ENCODE results near the gene CDCA8. TPM values are rescaled to one million over a fixed set of nuclear protein-coding genes. Genes with fewer than 3 reads are reported as not detected.

CDCA8 gene
- polyA plus RNA-seq, 1 donor (not counting 4 experiments of a cell fraction or from before 2014, with no cell fraction given): 15.1 TPM

DNA sequence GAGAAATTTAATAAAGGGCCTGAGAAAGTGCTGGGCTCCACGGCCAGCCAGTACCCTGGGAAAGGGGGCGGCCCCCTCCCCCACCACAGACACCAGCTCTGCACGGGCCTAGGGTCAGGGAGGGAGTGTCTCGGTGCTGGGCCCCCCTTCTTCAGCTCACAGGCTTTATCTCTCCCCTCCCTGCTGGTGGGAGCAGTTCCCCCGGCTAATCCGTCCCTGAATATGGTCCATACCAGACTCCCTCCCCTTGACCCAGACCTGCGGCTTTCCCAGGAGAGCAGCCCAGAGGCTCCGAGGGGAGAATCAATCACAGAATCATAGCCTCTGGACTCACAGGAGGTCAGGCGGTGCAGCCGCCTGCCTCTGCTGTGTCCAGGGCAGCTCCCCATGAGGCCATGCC lies 31.7 kb upstream of the CDCA8 start:
- Histone ChIP-seq H3K36me3 (ENCODE audit: control insufficient read depth in 2 of 2, extremely low read depth in 1 of 2, insufficient read depth in 2 of 2, low read length in 2 of 2) (no peaks in the 10 kb centered on the region), H3K9me1 (ENCODE audit: control insufficient read depth, extremely low read depth, insufficient read depth, low read length) (no peaks in the 10 kb centered on the region), H3K9ac (ENCODE audit: control insufficient read depth, extremely low read depth, insufficient read depth, low read length) (no peak overlapping the region), H3K9me3 (ENCODE audit: control insufficient read depth, low read depth, low read length) (no peaks in the 10 kb centered on the region), H3K79me2 (ENCODE audit: control insufficient read depth, insufficient read depth, low read length) (no peaks in the 10 kb centered on the region), H3K27ac (ENCODE audit: control insufficient read depth, insufficient read depth, low read length) (no peak overlapping the region), H2AFZ (ENCODE audit: control insufficient read depth, low read length) (no peak overlapping the region), H3K4me2 (ENCODE audit: control insufficient read depth, extremely low read depth, insufficient read depth, low read depth, low read length) (no peak overlapping the region), H3K4me1 (ENCODE audit: control insufficient read depth, extremely low read depth, insufficient read depth, low read length) (peaks cover 8% of the 10 kb centered on the region), H4K20me1 (ENCODE audit: control insufficient read depth, extremely low read depth, insufficient read depth, low read length) (no peaks in the 10 kb centered on the region), H3K27me3 (ENCODE audit: control insufficient read depth, extremely low read depth, insufficient read depth, low read length) (peaks cover 9% of the 10 kb centered on the region), H3K4me3 (ENCODE audit: control insufficient read depth in 2 of 3, extremely low read depth in 1 of 3, insufficient read depth in 2 of 3, low read depth in 1 of 3, low read length in 3 of 3) (no peak overlapping the region)
- dilution Hi-C loops (cut with MboI; ENCODE audit: extremely low pct_ligation_motif_present, low sequenced_read_pairs): no loop called here
- FAIRE-seq (no peak), DNase-seq (ENCODE audit: low read depth, low spot score) (no peak)
- no peak for TF ChIP-seq EZH2 (IDR thresholded peaks at IDR 0.05; ENCODE audit: low read length)
- TF ChIP-seq, protein P1, sequence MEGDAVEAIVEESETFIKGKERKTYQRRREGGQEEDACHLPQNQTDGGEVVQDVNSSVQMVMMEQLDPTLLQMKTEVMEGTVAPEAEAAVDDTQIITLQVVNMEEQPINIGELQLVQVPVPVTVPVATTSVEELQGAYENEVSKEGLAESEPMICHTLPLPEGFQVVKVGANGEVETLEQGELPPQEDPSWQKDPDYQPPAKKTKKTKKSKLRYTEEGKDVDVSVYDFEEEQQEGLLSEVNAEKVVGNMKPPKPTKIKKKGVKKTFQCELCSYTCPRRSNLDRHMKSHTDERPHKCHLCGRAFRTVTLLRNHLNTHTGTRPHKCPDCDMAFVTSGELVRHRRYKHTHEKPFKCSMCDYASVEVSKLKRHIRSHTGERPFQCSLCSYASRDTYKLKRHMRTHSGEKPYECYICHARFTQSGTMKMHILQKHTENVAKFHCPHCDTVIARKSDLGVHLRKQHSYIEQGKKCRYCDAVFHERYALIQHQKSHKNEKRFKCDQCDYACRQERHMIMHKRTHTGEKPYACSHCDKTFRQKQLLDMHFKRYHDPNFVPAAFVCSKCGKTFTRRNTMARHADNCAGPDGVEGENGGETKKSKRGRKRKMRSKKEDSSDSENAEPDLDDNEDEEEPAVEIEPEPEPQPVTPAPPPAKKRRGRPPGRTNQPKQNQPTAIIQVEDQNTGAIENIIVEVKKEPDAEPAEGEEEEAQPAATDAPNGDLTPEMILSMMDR (optimal IDR thresholded peaks at IDR 0.05 in 1 of 3, IDR thresholded peaks at IDR 0.05 in 1 of 3, conservative IDR thresholded peaks at IDR 0.05 in 1 of 3; ENCODE audit: extremely low read depth in 1 of 3, insufficient read depth in 2 of 3, low read length in 3 of 3): no peak

DNA sequence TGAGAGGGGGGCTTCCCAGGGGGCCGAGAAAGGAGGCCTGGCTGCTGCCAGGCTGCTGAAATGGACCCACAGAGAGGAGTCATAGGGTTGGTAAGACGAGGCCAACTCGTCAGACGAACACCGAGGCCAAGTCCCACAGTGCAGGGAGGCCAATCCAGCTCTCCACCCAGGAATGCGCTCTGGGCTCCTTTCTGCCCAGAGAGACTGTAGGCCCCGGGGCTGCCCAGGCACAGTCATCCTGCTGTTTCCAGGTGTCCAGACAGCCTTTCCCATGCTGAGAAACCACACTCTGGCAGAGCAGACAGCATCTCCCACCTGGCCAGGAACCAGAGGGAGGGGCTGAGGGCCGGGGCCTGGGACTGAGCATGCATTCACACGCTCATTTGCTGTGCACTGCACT lies 30.9 kb upstream of the CDCA8 start:
- peak; percentile 68 for FAIRE-seq

More for the DNA sequence above, 30.9 kb upstream of the CDCA8 start:
- no peak for TF ChIP-seq EZH2 (IDR thresholded peaks at IDR 0.05; ENCODE audit: low read length)
- TF ChIP-seq, protein P1 (optimal IDR thresholded peaks at IDR 0.05 in 1 of 3, IDR thresholded peaks at IDR 0.05 in 1 of 3, conservative IDR thresholded peaks at IDR 0.05 in 1 of 3; ENCODE audit: extremely low read depth in 1 of 3, insufficient read depth in 2 of 3, low read length in 3 of 3): no peak
- H3K4me1 ChIP-seq (ENCODE audit: control insufficient read depth, extremely low read depth, insufficient read depth, low read length): peaks cover 8% of the 10 kb centered on the region
- no peaks in the 10 kb centered on the region for H3K9me1 ChIP-seq (ENCODE audit: control insufficient read depth, extremely low read depth, insufficient read depth, low read length)
- H4K20me1 ChIP-seq (ENCODE audit: control insufficient read depth, extremely low read depth, insufficient read depth, low read length): no peaks in the 10 kb centered on the region
- H3K9me3 ChIP-seq (ENCODE audit: control insufficient read depth, low read depth, low read length): no peaks in the 10 kb centered on the region
- H3K27ac ChIP-seq (ENCODE audit: control insufficient read depth, insufficient read depth, low read length): no peak overlapping the region
- H3K9ac ChIP-seq (ENCODE audit: control insufficient read depth, extremely low read depth, insufficient read depth, low read length): no peak overlapping the region
- peaks cover 9% of the 10 kb centered on the region for H3K27me3 ChIP-seq (ENCODE audit: control insufficient read depth, extremely low read depth, insufficient read depth, low read length)
- no peaks in the 10 kb centered on the region for H3K36me3 ChIP-seq (ENCODE audit: control insufficient read depth in 2 of 2, extremely low read depth in 1 of 2, insufficient read depth in 2 of 2, low read length in 2 of 2)
- peak overlapping the region; percentile 23 for H3K4me2 ChIP-seq (ENCODE audit: control insufficient read depth, extremely low read depth, insufficient read depth, low read depth, low read length)
- dilution Hi-C loops (cut with MboI; ENCODE audit: extremely low pct_ligation_motif_present, low sequenced_read_pairs): no loop called here
- H2AFZ ChIP-seq (ENCODE audit: control insufficient read depth, low read length): no peak overlapping the region
- H3K79me2 ChIP-seq (ENCODE audit: control insufficient read depth, insufficient read depth, low read length): no peaks in the 10 kb centered on the region
- DNase-seq (ENCODE audit: low read depth, low spot score): peak; percentile 49
- no peak overlapping the region for H3K4me3 ChIP-seq (ENCODE audit: control insufficient read depth in 2 of 3, extremely low read depth in 1 of 3, insufficient read depth in 2 of 3, low read depth in 1 of 3, low read length in 3 of 3)

Data from keratinocyte (primary cell).